ENCODE results near the gene ZNF24.

DNA sequence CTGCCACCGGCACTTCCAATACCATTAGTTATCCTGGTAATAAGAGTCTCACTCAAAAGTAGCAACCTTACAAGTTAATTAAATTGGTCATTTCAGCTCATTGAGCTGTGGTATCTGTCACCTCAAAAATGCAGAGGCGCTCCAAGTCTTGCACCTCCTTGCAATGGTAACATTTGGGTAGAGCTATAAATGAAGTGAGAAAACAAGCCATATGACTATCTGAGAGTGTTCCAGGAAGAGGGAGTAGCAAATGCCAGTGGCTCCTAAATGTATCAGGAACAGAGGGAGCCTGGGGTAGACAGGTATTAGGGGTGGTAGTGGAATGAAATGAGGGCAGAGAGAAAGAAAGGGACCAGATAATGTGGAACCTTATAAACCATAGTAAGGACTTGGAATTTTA lies 48.2 kb downstream of the ZNF24 start:
- TF ChIP-seq, protein P1, sequence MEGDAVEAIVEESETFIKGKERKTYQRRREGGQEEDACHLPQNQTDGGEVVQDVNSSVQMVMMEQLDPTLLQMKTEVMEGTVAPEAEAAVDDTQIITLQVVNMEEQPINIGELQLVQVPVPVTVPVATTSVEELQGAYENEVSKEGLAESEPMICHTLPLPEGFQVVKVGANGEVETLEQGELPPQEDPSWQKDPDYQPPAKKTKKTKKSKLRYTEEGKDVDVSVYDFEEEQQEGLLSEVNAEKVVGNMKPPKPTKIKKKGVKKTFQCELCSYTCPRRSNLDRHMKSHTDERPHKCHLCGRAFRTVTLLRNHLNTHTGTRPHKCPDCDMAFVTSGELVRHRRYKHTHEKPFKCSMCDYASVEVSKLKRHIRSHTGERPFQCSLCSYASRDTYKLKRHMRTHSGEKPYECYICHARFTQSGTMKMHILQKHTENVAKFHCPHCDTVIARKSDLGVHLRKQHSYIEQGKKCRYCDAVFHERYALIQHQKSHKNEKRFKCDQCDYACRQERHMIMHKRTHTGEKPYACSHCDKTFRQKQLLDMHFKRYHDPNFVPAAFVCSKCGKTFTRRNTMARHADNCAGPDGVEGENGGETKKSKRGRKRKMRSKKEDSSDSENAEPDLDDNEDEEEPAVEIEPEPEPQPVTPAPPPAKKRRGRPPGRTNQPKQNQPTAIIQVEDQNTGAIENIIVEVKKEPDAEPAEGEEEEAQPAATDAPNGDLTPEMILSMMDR (IDR thresholded peaks at IDR 0.05; ENCODE audit: low read length): no peak
- TF ChIP-seq EZH2 (IDR thresholded peaks at IDR 0.05; ENCODE audit: borderline replicate concordance, low read length): no peak

Data from OCI-LY1 (cell line).